GM18873 (cell line): Measurements from ENCODE around the gene GCC1.
A peak's percentile ranks its signal among the peaks of the same experiment; 100 is the strongest.

ENCODE experiments used
- ATAC-seq: cut with Tn5 transposase; IDR thresholded peaks from one replicate; pipeline ENCODE4 v1.9.1; 2021; ENCODE audit warnings: mild to moderate bottlenecking, moderate library complexity, moderate number of reproducible peaks; ENCODE audit not compliant: unreplicated experiment, low FRiP score

Gene GCC1, protein sequence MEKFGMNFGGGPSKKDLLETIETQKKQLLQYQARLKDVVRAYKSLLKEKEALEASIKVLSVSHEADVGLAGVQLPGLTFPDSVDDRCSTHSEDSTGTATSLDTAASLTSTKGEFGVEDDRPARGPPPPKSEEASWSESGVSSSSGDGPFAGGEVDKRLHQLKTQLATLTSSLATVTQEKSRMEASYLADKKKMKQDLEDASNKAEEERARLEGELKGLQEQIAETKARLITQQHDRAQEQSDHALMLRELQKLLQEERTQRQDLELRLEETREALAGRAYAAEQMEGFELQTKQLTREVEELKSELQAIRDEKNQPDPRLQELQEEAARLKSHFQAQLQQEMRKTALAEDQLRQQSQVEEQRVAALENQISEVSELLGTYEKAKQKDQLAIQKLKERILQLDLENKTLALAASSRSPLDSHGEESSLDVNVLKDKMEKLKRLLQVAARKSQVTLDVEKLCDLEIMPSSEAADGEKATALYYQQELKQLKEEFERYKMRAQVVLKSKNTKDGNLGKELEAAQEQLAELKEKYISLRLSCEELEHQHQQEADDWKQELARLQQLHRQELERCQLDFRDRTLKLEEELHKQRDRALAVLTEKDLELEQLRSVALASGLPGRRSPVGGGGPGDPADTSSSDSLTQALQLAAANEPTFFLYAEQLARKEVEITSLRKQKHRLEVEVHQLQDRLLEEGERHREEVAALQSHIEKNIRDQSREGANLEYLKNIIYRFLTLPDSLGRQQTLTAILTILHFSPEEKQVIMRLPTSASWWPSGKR

GRCh38 chr7:127585044-127585953 is at the start of gene GCC1:
Gene GCC1, minus strand, starts transcription at chr7:127585596. Its CDS starts 414 bp downstream, at chr7:127585182.
- ATAC-seq, result peak; percentile 89

- no peak for ATAC-seq
Measured at GRCh38 chr7:127632276-127632910, 47.0 kb upstream of the GCC1 start.

DNA sequence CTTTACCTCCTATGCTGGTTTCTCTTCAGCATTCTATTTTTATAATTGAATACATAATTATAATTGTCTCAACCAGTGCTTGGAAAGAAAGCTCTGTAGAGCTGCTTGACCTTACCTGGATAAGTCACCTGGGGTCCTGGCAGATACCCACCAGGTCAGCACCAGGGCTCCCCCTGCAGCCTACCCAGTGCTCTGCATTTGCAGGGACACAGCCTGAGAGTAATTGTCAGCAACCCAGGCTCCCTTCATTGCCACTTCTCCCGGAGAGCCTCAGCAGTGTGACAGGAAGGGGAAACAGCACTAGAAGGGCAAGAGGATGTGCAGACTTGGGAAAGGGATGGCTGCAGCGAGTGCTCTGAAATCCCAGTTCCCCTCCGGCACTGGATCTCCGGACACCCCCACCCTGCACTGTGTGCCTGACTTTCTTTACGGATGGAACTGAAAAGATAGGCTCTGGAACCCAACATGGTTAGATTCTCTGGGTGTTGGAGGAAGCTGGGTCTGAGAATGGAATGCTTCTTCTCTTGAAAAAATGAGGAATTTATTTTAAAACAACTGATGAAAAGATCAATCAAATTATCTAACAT is 44.0 kb upstream of the GCC1 start:
- ATAC-seq, result no peak

- no peak for ATAC-seq
Measured at GRCh38 chr7:127628445-127628844, 43.0 kb upstream of the GCC1 start.

- no peak for ATAC-seq
Measured at GRCh38 chr7:127625331-127625730, 39.9 kb upstream of the GCC1 start.

- no peak for ATAC-seq
Measured at GRCh38 chr7:127620406-127621233, 35.2 kb upstream of the GCC1 start.

DNA sequence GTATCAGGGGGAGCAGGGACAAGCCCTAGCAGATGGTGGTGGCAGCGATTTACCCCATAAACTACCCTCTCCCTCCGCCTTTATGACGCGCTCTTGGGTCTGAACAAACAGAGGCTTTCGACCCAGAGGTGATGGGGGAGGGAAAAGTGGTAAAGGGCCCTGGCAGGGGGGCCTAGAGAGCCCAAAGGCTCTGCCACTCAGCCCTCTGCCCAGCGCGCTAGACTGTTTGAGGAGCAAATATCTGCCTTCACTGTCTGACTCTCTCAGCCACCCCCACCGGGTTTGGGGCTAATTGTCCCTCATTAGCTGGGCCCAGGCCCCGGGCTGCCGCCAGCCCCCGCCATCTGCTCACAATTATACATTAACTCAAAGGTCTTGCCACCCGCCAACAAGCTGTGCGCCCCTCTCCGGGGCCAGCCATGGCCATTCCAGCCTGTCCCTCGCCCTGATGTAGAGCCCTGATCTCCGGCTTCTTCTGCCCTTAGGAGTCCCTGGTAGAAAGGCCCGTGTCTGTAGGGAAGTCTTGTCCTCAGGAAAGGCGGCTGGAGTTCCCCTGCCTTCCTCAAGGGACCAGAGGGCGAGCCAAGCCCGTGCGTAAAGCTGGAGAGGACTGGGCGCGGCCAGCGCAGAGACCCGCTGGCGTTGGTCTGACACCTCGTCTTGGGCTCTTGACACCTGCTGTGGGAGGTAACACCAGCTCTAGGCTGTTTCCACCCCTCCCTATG is 34.4 kb upstream of the GCC1 start:
- no peak for ATAC-seq

DNA sequence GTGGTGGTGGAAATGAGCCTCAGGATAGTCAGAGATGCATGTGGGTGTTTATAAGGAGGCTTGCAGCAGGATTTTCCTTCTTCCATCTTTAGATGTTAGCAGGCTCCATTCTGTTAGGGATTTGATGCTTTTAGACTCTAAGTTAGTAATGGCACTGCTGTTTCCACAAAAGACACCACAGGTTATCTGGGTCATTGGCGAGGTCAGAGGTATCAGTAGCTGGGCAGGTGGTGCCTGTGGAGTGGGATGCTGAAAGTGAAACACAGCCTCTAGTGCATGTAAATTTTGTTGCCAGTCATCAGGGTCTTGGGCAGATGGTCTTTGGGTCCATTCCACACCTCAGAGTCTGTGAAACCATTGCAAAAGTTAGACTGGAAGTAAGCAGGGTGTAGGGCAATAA is 33.4 kb upstream of the GCC1 start:
- ATAC-seq, result no peak

GRCh38 chr7:127618042-127618441 is 32.6 kb upstream of the GCC1 start, which contains the start of gene PAX4:
Gene PAX4, minus strand, starts transcription at chr7:127618142. Its CDS starts 2,214 bp downstream, at chr7:127615928.
- ATAC-seq, result no peak

- no peak for ATAC-seq
Measured at GRCh38 chr7:127616724-127617123, 31.3 kb upstream of the GCC1 start.

GRCh38 chr7:127612263-127612662 is 26.9 kb upstream of the GCC1 start:
- no peak for ATAC-seq

DNA sequence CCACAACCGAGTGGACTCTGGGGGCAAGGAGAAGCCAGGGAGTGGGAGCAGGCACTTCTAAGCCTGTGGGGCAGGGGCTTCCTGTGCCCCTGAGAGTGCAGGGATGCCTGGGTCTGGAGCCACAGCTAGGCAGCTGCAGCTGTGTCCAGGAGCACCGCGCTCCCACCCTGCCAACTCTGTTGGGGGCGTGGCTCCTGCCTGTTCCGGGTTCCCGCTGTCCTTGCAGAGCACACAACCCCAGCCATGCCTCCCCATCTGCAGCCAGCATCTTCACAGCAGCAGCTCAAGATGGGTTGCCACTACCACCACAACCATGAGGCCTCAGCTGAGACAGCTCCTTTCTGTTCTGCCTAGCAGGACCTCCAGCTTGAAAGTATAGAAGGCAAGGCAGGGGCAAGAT is 23.9 kb upstream of the GCC1 start:
- no peak for ATAC-seq

GRCh38 chr7:127608446-127608845 is 23.1 kb upstream of the GCC1 start:
- ATAC-seq, result no peak

- no peak for ATAC-seq
Measured at GRCh38 chr7:127600885-127601284, 15.5 kb upstream of the GCC1 start.

- no peak for ATAC-seq
Measured at GRCh38 chr7:127598318-127598717, 12.9 kb upstream of the GCC1 start.

DNA sequence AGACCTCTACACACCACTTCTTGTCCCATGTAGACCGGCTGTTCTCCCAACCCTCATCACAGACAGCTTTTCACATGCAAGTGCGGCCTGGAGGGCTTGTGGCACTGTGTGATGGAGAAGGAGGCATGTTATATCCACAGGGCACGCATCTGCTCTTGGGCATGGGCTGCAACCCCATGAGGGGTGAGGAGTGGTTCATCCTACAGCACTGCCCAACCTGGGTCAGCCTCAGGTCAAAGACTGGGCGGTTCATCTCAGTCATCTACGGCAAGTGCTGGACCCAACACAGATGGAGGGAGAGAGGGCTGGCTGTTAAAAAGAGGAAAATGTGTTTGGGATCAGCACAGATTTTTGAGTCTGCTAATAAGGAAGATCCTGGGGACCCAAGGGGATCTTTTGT is 10.3 kb upstream of the GCC1 start:
- ATAC-seq, result no peak

- no peak for ATAC-seq
Measured at GRCh38 chr7:127594490-127594889, 9.1 kb upstream of the GCC1 start.

DNA sequence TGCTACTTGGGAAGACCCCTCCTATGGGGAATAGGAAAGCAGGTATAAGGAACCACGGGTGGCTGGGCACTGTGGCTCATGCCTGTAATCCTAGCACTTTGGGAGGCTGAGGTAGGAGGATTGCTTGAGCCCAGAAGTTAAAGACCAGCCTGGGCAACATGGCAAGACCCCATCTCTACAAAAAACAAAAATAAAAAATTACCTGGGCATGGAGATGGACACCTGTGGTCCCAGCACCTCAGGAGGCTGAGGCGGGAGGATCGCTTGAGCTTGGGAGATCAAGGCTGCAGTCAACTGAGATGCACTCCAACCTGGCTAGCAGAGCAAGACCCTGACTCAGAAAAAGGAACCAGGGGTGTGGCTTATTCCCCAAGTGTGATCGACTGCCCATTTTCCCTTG is 7.2 kb upstream of the GCC1 start:
- no peak for ATAC-seq
